H1 (cell line): ENCODE measurements around the gene AIFM3. TPM values are rescaled to one million over a fixed set of nuclear protein-coding genes. Genes with fewer than 3 reads are reported as not detected.

ENCODE experiments used
- CTCF ChIA-PET: fragments of 300-600 bp; sonication (Branson Sonifier 250); formaldehyde crosslinking; loops from one replicate; lab custom pipeline; 2021; ENCODE audit not compliant: partially characterized antibody; lab: Charles Lee
- POLR2A ChIA-PET: fragments of 300-600 bp; sonication (Branson Sonifier 250); formaldehyde crosslinking; loops from one replicate; lab custom pipeline; 2021; ENCODE audit warnings: inconsistent platforms; ENCODE audit not compliant: partially characterized antibody; lab: Charles Lee
- DNase-seq, 2 experiments: peaks; one replicate each; pipeline versions ENCODE4 v3.0.0 to v3.0.0-alpha.2; 2010 to 2022; ENCODE audit warnings: low spot score in 2 of 2, low read depth in 1 of 2, mixed read lengths in 1 of 2
- FAIRE-seq: peaks from 2 replicates; lab custom pipeline; 2011; peaks lifted over from hg19 to GRCh38; lab: Jason Lieb, UNC
- H2AFZ ChIP-seq: 2 replicates; pipeline ENCODE4 v1.8.1; 2012; ENCODE audit warnings: low read length, inconsistent platforms
- H2AK5ac ChIP-seq: 2 replicates; pipeline ENCODE4 v1.6.1; 2013; ENCODE audit warnings: low read depth, low read length
- H2BK120ac ChIP-seq: replicated peaks from 2 replicates; pipeline ENCODE3; 2013; ENCODE audit warnings: low read depth, low read length, inconsistent platforms
- H2BK12ac ChIP-seq: 2 replicates; pipeline ENCODE4 v1.6.1; 2013; ENCODE audit warnings: low read depth, low read length
- H2BK15ac ChIP-seq: 2 replicates; pipeline ENCODE4 v1.6.1; 2013; ENCODE audit warnings: low read length
- H2BK20ac ChIP-seq: 2 replicates; pipeline ENCODE4 v1.6.1; 2013; ENCODE audit warnings: low read length
- H2BK5ac ChIP-seq: 2 replicates; pipeline ENCODE4 v1.6.1; 2013; ENCODE audit warnings: low read depth, low read length
- H3K14ac ChIP-seq: 2 replicates; pipeline ENCODE4 v1.6.1; 2013; ENCODE audit warnings: inconsistent platforms; ENCODE audit not compliant: insufficient read length
- H3K18ac ChIP-seq: 2 replicates; pipeline ENCODE4 v1.6.1; 2013; ENCODE audit warnings: low read length; ENCODE audit errors: extremely low read depth
- H3K23ac ChIP-seq: 2 replicates; pipeline ENCODE4 v1.6.1; 2013; ENCODE audit warnings: inconsistent platforms; ENCODE audit not compliant: insufficient read length
- H3K23me2 ChIP-seq: 2 replicates; pipeline ENCODE4 v1.6.1; 2013; ENCODE audit warnings: low read depth, low read length
- H3K27ac ChIP-seq: 2 replicates; pipeline ENCODE4 v1.6.1; 2011; ENCODE audit warnings: low read depth, low read length, inconsistent platforms
- H3K27me3 ChIP-seq, 4 experiments: replicated peaks in 1 of 4; 1 replicate in 1 of 4; 2 replicates in 3 of 4; pipeline versions ENCODE4 v1.6.1 to v1.8.1; 2011 to 2013; ENCODE audit warnings: low read length in 3 of 4, mild to moderate bottlenecking in 3 of 4, inconsistent platforms in 2 of 4, mixed read lengths in 2 of 4, moderate library complexity in 1 of 4; ENCODE audit not compliant: control insufficient read depth in 3 of 4, insufficient read depth in 3 of 4; ENCODE audit errors: extremely low read depth in 1 of 4
- H3K36me3 ChIP-seq, 4 experiments: 2 replicates each; pipeline versions ENCODE4 v1.6.1 to v1.8.1; 2011 to 2013; ENCODE audit warnings: mild to moderate bottlenecking in 4 of 4, low read length in 3 of 4, moderate library complexity in 2 of 4, control low read depth in 1 of 4, inconsistent platforms in 1 of 4; ENCODE audit not compliant: insufficient read depth in 4 of 4, control insufficient read depth in 2 of 4
- H3K4ac ChIP-seq: replicated peaks from 2 replicates; pipeline ENCODE3; 2013; ENCODE audit warnings: low read length, low read depth, mixed read lengths, inconsistent platforms; ENCODE audit not compliant: insufficient read length
- H3K4me1 ChIP-seq, 4 experiments: replicated peaks in 1 of 4; 1 replicate in 1 of 4; 2 replicates in 3 of 4; pipeline versions ENCODE4 v1.6.1 to v1.8.1; 2011 to 2013; ENCODE audit warnings: low read length in 3 of 4, inconsistent platforms in 2 of 4, mixed read lengths in 1 of 4; ENCODE audit not compliant: insufficient read depth in 4 of 4, control insufficient read depth in 3 of 4
- H3K4me2 ChIP-seq, 2 experiments: 2 replicates each; pipeline versions ENCODE4 v1.6.1 to v1.8.1; 2011 to 2013; ENCODE audit warnings: low read depth in 2 of 2, low read length in 2 of 2, control low read depth in 1 of 2, inconsistent platforms in 1 of 2, mild to moderate bottlenecking in 1 of 2; ENCODE audit not compliant: insufficient read depth in 1 of 2
- H3K4me3 ChIP-seq, 4 experiments: fragments of 200-600, 300-600 bp in 1 of 4; sonication (generic), shearing (Covaris generic), sonication (Bioruptor Twin) in 1 of 4; 2 replicates each; pipeline versions ENCODE4 v1.5.1 to v1.8.1; 2011 to 2016; ENCODE audit warnings: low read length in 4 of 4, low read depth in 3 of 4, control low read depth in 2 of 4, inconsistent platforms in 2 of 4, mild to moderate bottlenecking in 2 of 4, mixed read lengths in 1 of 4, moderate library complexity in 1 of 4; ENCODE audit not compliant: insufficient read depth in 2 of 4; ENCODE audit errors: extremely low read depth in 1 of 4
- H3K56ac ChIP-seq: replicated peaks from 2 replicates; pipeline ENCODE3; 2013; ENCODE audit warnings: low read depth, mild to moderate bottlenecking, mixed read lengths, low read length, inconsistent platforms; ENCODE audit not compliant: insufficient read length
- H3K79me1 ChIP-seq: 2 replicates; pipeline ENCODE4 v1.6.1; 2013; ENCODE audit warnings: low read depth, low read length, control low read depth
- H3K79me2 ChIP-seq, 2 experiments: 2 replicates each; pipeline versions ENCODE4 v1.6.1 to v1.8.1; 2012 to 2013; ENCODE audit warnings: low read length in 2 of 2, mild to moderate bottlenecking in 2 of 2, inconsistent platforms in 1 of 2; ENCODE audit not compliant: insufficient read depth in 2 of 2, control insufficient read depth in 1 of 2
- H3K9ac ChIP-seq, 4 experiments: replicated peaks in 1 of 4; 1 replicate in 1 of 4; 2 replicates in 3 of 4; pipeline versions ENCODE4 v1.6.1 to v1.8.1; 2011 to 2013; ENCODE audit warnings: low read depth in 3 of 4, low read length in 3 of 4, control low read depth in 2 of 4, mild to moderate bottlenecking in 2 of 4, moderate library complexity in 2 of 4, inconsistent platforms in 1 of 4; ENCODE audit errors: extremely low read depth in 1 of 4
- H3K9me3 ChIP-seq, 2 experiments: 2 replicates each; pipeline versions ENCODE4 v1.6.1 to v1.8.1; 2012 to 2013; ENCODE audit warnings: mild to moderate bottlenecking in 2 of 2, moderate library complexity in 2 of 2, control low read depth in 1 of 2, inconsistent platforms in 1 of 2, low read depth in 1 of 2, low read length in 1 of 2, mixed read lengths in 1 of 2; ENCODE audit not compliant: insufficient read depth in 2 of 2
- H4K20me1 ChIP-seq, 2 experiments: replicated peaks in 1 of 2; 2 replicates each; pipeline versions ENCODE3 to v1.8.1; 2011 to 2013; ENCODE audit warnings: inconsistent platforms in 2 of 2, low read length in 2 of 2, mild to moderate bottlenecking in 1 of 2; ENCODE audit not compliant: insufficient read depth in 2 of 2, control insufficient read depth in 1 of 2
- H4K5ac ChIP-seq: 2 replicates; pipeline ENCODE4 v1.6.1; 2013; ENCODE audit warnings: low read length, low read depth, mixed read lengths, inconsistent platforms; ENCODE audit not compliant: insufficient read length
- H4K8ac ChIP-seq: 2 replicates; pipeline ENCODE4 v1.8.0; 2013; ENCODE audit warnings: mild to moderate bottlenecking, moderate library complexity, low read length, inconsistent platforms; ENCODE audit not compliant: insufficient read depth; ENCODE audit errors: extremely low read depth
- H4K91ac ChIP-seq: replicated peaks from 2 replicates; pipeline ENCODE3; 2013; ENCODE audit warnings: low read length, mixed read lengths, inconsistent platforms; ENCODE audit not compliant: insufficient read length
- CBX8 ChIP-seq: fragments of 300-800, 300-1000 bp; sonication (generic); IDR thresholded peaks from 2 replicates; pipeline ENCODE4 v1.7.1; 2016; ENCODE audit warnings: low read depth, low read length, borderline replicate concordance
- CEBPB ChIP-seq: IDR thresholded peaks from 2 replicates; pipeline ENCODE4 v1.6.1; 2012; ENCODE audit warnings: low read depth, low read length
- CHD2 ChIP-seq: IDR thresholded peaks from 2 replicates; pipeline ENCODE4 v1.6.1; 2012; ENCODE audit warnings: low read length, improper control_type of control experiment
- FOSL1 ChIP-seq: IDR thresholded peaks from 2 replicates; pipeline ENCODE4 v1.6.1; 2011; ENCODE audit warnings: mild to moderate bottlenecking, low read depth, low read length, moderate library complexity; ENCODE audit not compliant: insufficient read depth
- JUN ChIP-seq: IDR thresholded peaks from 2 replicates; pipeline ENCODE4 v1.6.1; 2011; ENCODE audit warnings: low read depth, mild to moderate bottlenecking, improper control_type of control experiment, low read length
- POLR2A ChIP-seq, 2 experiments: IDR thresholded peaks; 1 replicate in 1 of 2; 2 replicates in 1 of 2; pipeline ENCODE4 v1.6.1; 2011; ENCODE audit warnings: low read depth in 2 of 2, low read length in 2 of 2, mild to moderate bottlenecking in 2 of 2; ENCODE audit errors: control extremely low read depth in 1 of 2
- RAD21 ChIP-seq, 2 experiments: IDR thresholded peaks in 1 of 2; conservative IDR thresholded peaks in 1 of 2; 2 replicates each; pipeline ENCODE4 v1.6.1; 2011; ENCODE audit warnings: low read depth in 2 of 2, low read length in 2 of 2, improper control_type of control experiment in 1 of 2, inconsistent platforms in 1 of 2, mild to moderate bottlenecking in 1 of 2, moderate library complexity in 1 of 2
- RBBP5 ChIP-seq: IDR thresholded peaks from 2 replicates; pipeline ENCODE4 v1.7.1; 2012; ENCODE audit warnings: low read depth, mild to moderate bottlenecking, inconsistent platforms, low read length, moderate library complexity, borderline replicate concordance
- SAP30 ChIP-seq: fragments of 300-600 bp; sonication (generic); IDR thresholded peaks from 2 replicates; pipeline ENCODE4 v1.7.1; 2012; ENCODE audit warnings: low read length, moderate library complexity, mild to moderate bottlenecking, inconsistent platforms; ENCODE audit not compliant: insufficient read depth, insufficient replicate concordance
- SP2 ChIP-seq: IDR thresholded peaks from 2 replicates; pipeline ENCODE4 v1.6.1; 2012; ENCODE audit warnings: mild to moderate bottlenecking, low read length, inconsistent platforms
- SUZ12 ChIP-seq: fragments of 200-600 bp; sonication (generic); IDR thresholded peaks from 2 replicates; pipeline ENCODE4 v1.6.1; 2012; ENCODE audit warnings: mild to moderate bottlenecking, inconsistent platforms, low read length, moderate library complexity, mixed read lengths
- TAF7 ChIP-seq: optimal IDR thresholded peaks from 2 replicates; pipeline ENCODE3; 2011; ENCODE audit warnings: low read depth, mild to moderate bottlenecking, inconsistent platforms, low read length, moderate library complexity, borderline replicate concordance
- TCF12 ChIP-seq: IDR thresholded peaks from 2 replicates; pipeline ENCODE4 v1.6.1; 2011; ENCODE audit warnings: low read depth, mild to moderate bottlenecking, low read length
- YY1 ChIP-seq: IDR thresholded peaks from 2 replicates; pipeline ENCODE4 v1.6.1; 2011; ENCODE audit warnings: low read depth, mild to moderate bottlenecking, low read length
- WGBS, 2 experiments: shearing (Covaris generic) in 1 of 2; methylation state at CpG; one replicate each; pipeline versions ENCODE4 v1.1.6 to v1.1.7; 2013 to 2015; ENCODE audit warnings: low lambda C conversion rate in 2 of 2, mixed read lengths in 2 of 2, inconsistent platforms in 1 of 2, low coverage in 1 of 2, missing lambda C conversion rate in 1 of 2; ENCODE audit not compliant: insufficient replicate concordance in 2 of 2, insufficient coverage in 1 of 2, insufficient read length in 1 of 2; ENCODE audit errors: extremely low coverage in 1 of 2, missing lambda C conversion rate in 1 of 2; 5-methylcytosine and 5-hydroxymethylcytosine counted together
- polyA plus RNA-seq, 7 experiments: library from polyadenylated mRNA; depleted of rRNA in 3 of 7; stranded (reverse) in 5 of 7; unstranded in 2 of 7; fragments of >200 nt in 5 of 7; fragments of 200-250 nt in 2 of 7; gene quantifications; 1 replicate in 5 of 7; 2 replicates in 1 of 7; 4 replicates in 1 of 7; pipeline versions ENCODE4 v1.2.1 to v1.2.3, GENCODE V29; 2011 to 2013; ENCODE audit warnings: missing spikeins in 2 of 7, mixed read lengths in 2 of 7
- total RNA-seq: library from RNA; stranded (reverse); fragmentation: NEBNext Ultra II Directional; extraction: Animal tissue kit (Norgen Biotek cat#: 25700); gene quantifications from 2 replicates; pipeline ENCODE4 v1.2.1, GENCODE V29; 2021
- TF ChIP-seq, protein P1 (sequence below): IDR thresholded peaks from 2 replicates; pipeline ENCODE4 v1.6.1; 2012; ENCODE audit warnings: inconsistent platforms

Gene AIFM3
- total and polyA plus RNA-seq, 2 of the 8 experiments (the other 6 are each of a cell fraction or from before 2014, with no cell fraction given): 0.86 to 1.4 TPM

DNA sequence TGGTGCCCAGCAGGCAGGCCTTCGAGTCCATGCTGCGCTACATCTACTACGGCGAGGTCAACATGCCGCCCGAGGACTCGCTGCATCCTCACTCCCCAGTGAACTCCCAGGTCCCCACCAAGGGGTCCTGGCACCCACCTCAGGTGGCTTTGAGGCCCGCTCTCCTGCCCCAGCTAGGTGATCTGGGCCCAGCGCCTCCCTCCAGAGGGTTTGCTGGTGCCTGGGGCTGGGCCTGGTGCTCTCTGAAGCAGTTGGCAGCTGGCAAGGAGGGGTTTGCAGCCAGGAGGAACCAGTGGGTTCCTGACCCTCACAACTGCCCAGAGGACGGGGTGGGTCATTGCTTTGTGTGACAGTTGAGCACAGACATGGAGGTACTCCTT lies 29.0 kb downstream of the AIFM3 start:
- no peak overlapping the region for H3K4me2 ChIP-seq
- H2BK5ac ChIP-seq: no peak overlapping the region
- 98% methylated on average over 9 of the region's 10 CpGs; no CpG with 5 or more reads in 1 of the 2 experiments for WGBS, 2 experiments
- no peak overlapping the region for H3K9ac ChIP-seq
- H4K8ac ChIP-seq: no peak overlapping the region
- peaks cover 6 to 10% of the 10 kb centered on the region in 2 experiments for H4K20me1 ChIP-seq
- no peak overlapping the region for H2BK120ac ChIP-seq
- H3K4ac ChIP-seq: no peak overlapping the region
- no peak overlapping the region for H3K14ac ChIP-seq
- H3K56ac ChIP-seq: no peak overlapping the region
- CTCF ChIA-PET: no interaction called here
- H2AFZ ChIP-seq: no peak overlapping the region
- no peak overlapping the region for H4K91ac ChIP-seq
- H3K4me3 ChIP-seq: no peak overlapping the region
- POLR2A ChIA-PET: interaction anchor here (1.2 to 5.5 kb wide), 4 partner anchors 9 to 70 kb away, joined by 3 to 45 read pairs (median 3); partner anchors contain the start of gene LZTR1
- H2BK20ac ChIP-seq: no peak overlapping the region
- H3K79me2 ChIP-seq: no peaks in the 10 kb centered on the region; a peak in 1 of 4 replicates
- H3K9me3 ChIP-seq: no peaks in the 10 kb centered on the region
- no peaks in the 10 kb centered on the region for H3K79me1 ChIP-seq
- no peak overlapping the region for H3K23ac ChIP-seq
- H4K5ac ChIP-seq: no peak overlapping the region
- H3K27me3 ChIP-seq: no peaks in the 10 kb centered on the region
- no peak overlapping the region for H2AK5ac ChIP-seq
- peaks cover 1% of the 10 kb centered on the region; the same call in 1 of the 2 replicates for H3K23me2 ChIP-seq
- H3K36me3 ChIP-seq: peaks cover 2 to 15% (median 8%) of the 10 kb centered on the region in 4 experiments; a peak in 5 of 8 replicates
- no peak overlapping the region for H2BK12ac ChIP-seq
- H3K4me1 ChIP-seq: peaks cover 0 to 7% (median 3%) of the 10 kb centered on the region in 4 experiments; a peak in 5 of 7 replicates
- FAIRE-seq (no peak), DNase-seq (no peak)
- no peak overlapping the region for H3K18ac ChIP-seq
- H3K27ac ChIP-seq: no peak overlapping the region
- H2BK15ac ChIP-seq: no peak overlapping the region
- TF ChIP-seq SUZ12 (no peak), CBX8 (no peak), TCF12 (no peak), YY1 (no peak), RAD21 (IDR thresholded peaks at IDR 0.05 in 1 of 2, conservative IDR thresholded peaks at IDR 0.05 in 1 of 2; ENCODE audit: low read depth in 2 of 2, low read length in 2 of 2) (no peak), SP2 (no peak), CHD2 (no peak), POLR2A (IDR thresholded peaks at IDR 0.05; ENCODE audit: control extremely low read depth in 1 of 2, low read depth in 2 of 2, low read length in 2 of 2) (no peak), RBBP5 (no peak), JUN (no peak), TAF7 (no peak), CEBPB (no peak), FOSL1 (no peak), SAP30 (no peak)
- TF ChIP-seq, protein P1, sequence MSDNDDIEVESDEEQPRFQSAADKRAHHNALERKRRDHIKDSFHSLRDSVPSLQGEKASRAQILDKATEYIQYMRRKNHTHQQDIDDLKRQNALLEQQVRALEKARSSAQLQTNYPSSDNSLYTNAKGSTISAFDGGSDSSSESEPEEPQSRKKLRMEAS: no peak
